GM12878 (cell line): ENCODE measurements around the gene GNAQ.

Source experiments
- BACH1 ChIP-seq: fragments of 450-650 bp; IDR thresholded peaks from 2 replicates; pipeline ENCODE4 v1.6.1; 2017; ENCODE audit warnings: mild to moderate bottlenecking, borderline replicate concordance
- CBFB ChIP-seq: IDR thresholded peaks from 2 replicates; pipeline ENCODE4 v1.6.1; 2016; ENCODE audit warnings: antibody characterized with exemption, low read depth
- CREM ChIP-seq: IDR thresholded peaks from 2 replicates; pipeline ENCODE4 v1.6.1; 2014; ENCODE audit warnings: antibody characterized with exemption, low read depth
- EZH2 ChIP-seq: IDR thresholded peaks from 2 replicates; pipeline ENCODE4 v1.6.1; 2012; ENCODE audit warnings: low read depth, mild to moderate bottlenecking, control low read depth, inconsistent platforms, low read length, borderline replicate concordance; ENCODE audit not compliant: control insufficient read depth
- JUND ChIP-seq: IDR thresholded peaks from 2 replicates; pipeline ENCODE4 v1.6.1; 2012; ENCODE audit warnings: low read depth, mild to moderate bottlenecking, low read length, improper control_type of control experiment, moderate library complexity
- POLR2A ChIP-seq: IDR thresholded peaks from 2 replicates; pipeline ENCODE4 v1.6.1; 2011; ENCODE audit warnings: low read depth, mild to moderate bottlenecking, low read length
- POLR2AphosphoS5 ChIP-seq: IDR thresholded peaks from 2 replicates; pipeline ENCODE4 v1.6.1; 2011; ENCODE audit warnings: mild to moderate bottlenecking, low read length, inconsistent platforms
- RCOR1 ChIP-seq: conservative IDR thresholded peaks from 2 replicates; pipeline ENCODE4 v1.6.1; 2012; ENCODE audit warnings: low read depth, low read length, improper control_type of control experiment
- STAT1 ChIP-seq: fragments of 450-650 bp; conservative IDR thresholded peaks from 2 replicates; pipeline ENCODE4 v1.6.1; 2014; ENCODE audit warnings: antibody characterized with exemption, mild to moderate bottlenecking
- TF ChIP-seq, protein P1 (sequence below): fragments of 450-650 bp; IDR thresholded peaks from 2 replicates; pipeline ENCODE4 v1.6.1; 2018; ENCODE audit warnings: borderline replicate concordance, mild to moderate bottlenecking; ENCODE audit not compliant: partially characterized antibody
- TF ChIP-seq, protein P2 (sequence below): IDR thresholded peaks from 2 replicates; pipeline ENCODE4 v1.6.1; 2012; ENCODE audit warnings: mild to moderate bottlenecking, low read depth, low read length
- TF ChIP-seq, protein P3 (sequence below): IDR thresholded peaks from 2 replicates; pipeline ENCODE4 v1.6.1; 2012; ENCODE audit warnings: low read depth, low read length, improper control_type of control experiment

DNA sequence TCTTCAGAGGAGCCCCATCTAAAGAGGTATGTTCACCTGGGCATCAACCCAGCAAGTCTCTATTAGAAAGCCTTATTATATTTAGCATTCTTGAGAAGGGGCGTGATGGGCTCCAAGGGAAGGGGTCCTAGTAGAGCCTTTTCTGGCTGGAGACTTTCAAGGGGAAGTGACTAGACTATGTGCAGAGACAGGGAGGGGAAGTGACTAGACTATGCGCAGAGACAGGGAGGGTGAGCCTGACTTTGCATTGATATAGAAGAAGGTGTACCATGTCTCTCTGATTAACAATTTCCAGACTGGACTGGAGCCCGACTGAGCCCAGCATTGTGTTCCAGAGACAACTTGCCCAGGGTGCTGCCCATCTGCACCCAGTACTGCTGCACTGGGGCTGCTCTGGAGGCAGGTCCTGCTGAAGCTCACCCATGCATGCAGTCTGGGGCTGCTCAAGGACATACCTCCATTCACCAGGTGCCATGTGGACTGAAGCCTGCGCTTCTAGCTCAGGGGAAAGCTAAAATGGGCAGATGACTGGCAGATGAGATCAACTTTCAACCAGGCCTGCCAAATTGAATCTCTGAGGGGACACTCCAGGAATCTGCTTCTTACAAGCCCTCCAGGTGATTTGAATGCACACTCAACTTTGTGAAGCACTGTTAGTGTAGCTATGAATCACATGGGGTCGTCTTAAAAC is 300.5 kb downstream of the GNAQ start:
- TF ChIP-seq, protein P1, sequence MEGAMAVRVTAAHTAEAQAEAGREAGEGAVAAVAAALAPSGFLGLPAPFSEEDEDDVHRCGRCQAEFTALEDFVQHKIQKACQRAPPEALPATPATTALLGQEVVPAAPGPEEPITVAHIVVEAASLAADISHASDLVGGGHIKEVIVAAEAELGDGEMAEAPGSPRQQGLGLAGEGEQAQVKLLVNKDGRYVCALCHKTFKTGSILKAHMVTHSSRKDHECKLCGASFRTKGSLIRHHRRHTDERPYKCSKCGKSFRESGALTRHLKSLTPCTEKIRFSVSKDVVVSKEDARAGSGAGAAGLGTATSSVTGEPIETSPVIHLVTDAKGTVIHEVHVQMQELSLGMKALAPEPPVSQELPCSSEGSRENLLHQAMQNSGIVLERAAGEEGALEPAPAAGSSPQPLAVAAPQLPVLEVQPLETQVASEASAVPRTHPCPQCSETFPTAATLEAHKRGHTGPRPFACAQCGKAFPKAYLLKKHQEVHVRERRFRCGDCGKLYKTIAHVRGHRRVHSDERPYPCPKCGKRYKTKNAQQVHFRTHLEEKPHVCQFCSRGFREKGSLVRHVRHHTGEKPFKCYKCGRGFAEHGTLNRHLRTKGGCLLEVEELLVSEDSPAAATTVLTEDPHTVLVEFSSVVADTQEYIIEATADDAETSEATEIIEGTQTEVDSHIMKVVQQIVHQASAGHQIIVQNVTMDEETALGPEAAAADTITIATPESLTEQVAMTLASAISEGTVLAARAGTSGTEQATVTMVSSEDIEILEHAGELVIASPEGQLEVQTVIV = no peak
- TF ChIP-seq CBFB (no peak), RCOR1 (no peak), BACH1 (no peak), CREM (no peak), STAT1 (no peak), POLR2A (no peak), POLR2AphosphoS5 (no peak), JUND (no peak), EZH2 (no peak)
- TF ChIP-seq, protein P2, sequence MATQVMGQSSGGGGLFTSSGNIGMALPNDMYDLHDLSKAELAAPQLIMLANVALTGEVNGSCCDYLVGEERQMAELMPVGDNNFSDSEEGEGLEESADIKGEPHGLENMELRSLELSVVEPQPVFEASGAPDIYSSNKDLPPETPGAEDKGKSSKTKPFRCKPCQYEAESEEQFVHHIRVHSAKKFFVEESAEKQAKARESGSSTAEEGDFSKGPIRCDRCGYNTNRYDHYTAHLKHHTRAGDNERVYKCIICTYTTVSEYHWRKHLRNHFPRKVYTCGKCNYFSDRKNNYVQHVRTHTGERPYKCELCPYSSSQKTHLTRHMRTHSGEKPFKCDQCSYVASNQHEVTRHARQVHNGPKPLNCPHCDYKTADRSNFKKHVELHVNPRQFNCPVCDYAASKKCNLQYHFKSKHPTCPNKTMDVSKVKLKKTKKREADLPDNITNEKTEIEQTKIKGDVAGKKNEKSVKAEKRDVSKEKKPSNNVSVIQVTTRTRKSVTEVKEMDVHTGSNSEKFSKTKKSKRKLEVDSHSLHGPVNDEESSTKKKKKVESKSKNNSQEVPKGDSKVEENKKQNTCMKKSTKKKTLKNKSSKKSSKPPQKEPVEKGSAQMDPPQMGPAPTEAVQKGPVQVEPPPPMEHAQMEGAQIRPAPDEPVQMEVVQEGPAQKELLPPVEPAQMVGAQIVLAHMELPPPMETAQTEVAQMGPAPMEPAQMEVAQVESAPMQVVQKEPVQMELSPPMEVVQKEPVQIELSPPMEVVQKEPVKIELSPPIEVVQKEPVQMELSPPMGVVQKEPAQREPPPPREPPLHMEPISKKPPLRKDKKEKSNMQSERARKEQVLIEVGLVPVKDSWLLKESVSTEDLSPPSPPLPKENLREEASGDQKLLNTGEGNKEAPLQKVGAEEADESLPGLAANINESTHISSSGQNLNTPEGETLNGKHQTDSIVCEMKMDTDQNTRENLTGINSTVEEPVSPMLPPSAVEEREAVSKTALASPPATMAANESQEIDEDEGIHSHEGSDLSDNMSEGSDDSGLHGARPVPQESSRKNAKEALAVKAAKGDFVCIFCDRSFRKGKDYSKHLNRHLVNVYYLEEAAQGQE = no peak
- TF ChIP-seq, protein P3, sequence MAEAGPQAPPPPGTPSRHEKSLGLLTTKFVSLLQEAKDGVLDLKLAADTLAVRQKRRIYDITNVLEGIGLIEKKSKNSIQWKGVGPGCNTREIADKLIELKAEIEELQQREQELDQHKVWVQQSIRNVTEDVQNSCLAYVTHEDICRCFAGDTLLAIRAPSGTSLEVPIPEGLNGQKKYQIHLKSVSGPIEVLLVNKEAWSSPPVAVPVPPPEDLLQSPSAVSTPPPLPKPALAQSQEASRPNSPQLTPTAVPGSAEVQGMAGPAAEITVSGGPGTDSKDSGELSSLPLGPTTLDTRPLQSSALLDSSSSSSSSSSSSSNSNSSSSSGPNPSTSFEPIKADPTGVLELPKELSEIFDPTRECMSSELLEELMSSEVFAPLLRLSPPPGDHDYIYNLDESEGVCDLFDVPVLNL = no peak
